K562 (cell line): ENCODE data around the gene LRRC26. TPM values are rescaled to one million over a fixed set of nuclear protein-coding genes. Genes with fewer than 3 reads are reported as not detected.

ENCODE experiments used
- HMG20B ChIP-seq: fragments of 250-450 bp; sonication (Bioruptor Pico); IDR thresholded peaks from 2 replicates; pipeline ENCODE4 v1.5.0; 2021; ENCODE audit warnings: mild to moderate bottlenecking
- SMARCE1 ChIP-seq: fragments of 450-650 bp; IDR thresholded peaks from 2 replicates; pipeline ENCODE4 v1.7.1; 2016; ENCODE audit warnings: mild to moderate bottlenecking
- TBP ChIP-seq: optimal IDR thresholded peaks from 2 replicates; pipeline ENCODE3; 2011; ENCODE audit warnings: low read depth, low read length, improper control_type of control experiment
- polyA plus RNA-seq, 8 experiments: library from polyadenylated mRNA; depleted of rRNA in 4 of 8; stranded (reverse) in 5 of 8; unstranded in 3 of 8; fragments of >200 nt; fragmentation: Nextera tagmentation in 2 of 8; fragmentation: Illumina TruSeq in 1 of 8; extraction: Ambion mirVana in 2 of 8; extraction: Trizol in 1 of 8; gene quantifications; 2 replicates each; pipeline versions ENCODE4 v1.2.1 to v1.2.3, GENCODE V29; 2011 to 2014; ENCODE audit warnings: inconsistent platforms in 1 of 8, missing spikeins in 1 of 8
- total RNA-seq, 7 experiments: library from RNA; depleted of rRNA in 6 of 7; stranded (reverse); fragments of >200 nt in 6 of 7; fragmentation: Illumina TruSeq in 2 of 7; extraction: Trizol in 2 of 7; gene quantifications; 2 replicates each; pipeline versions ENCODE4 v1.2.1 to v1.2.3, GENCODE V29; 2011 to 2021; ENCODE audit warnings: low replicate concordance in 1 of 7
- TF ChIP-seq, protein P1 (sequence below): fragments of 250-450 bp; sonication (Bioruptor Pico); IDR thresholded peaks from 2 replicates; pipeline ENCODE4 v1.4.0; 2020

The LRRC26 gene
- total and polyA plus RNA-seq, 9 of the 15 experiments (the other 6 are each of a cell fraction or from before 2014, with no cell fraction given), result not detected

DNA sequence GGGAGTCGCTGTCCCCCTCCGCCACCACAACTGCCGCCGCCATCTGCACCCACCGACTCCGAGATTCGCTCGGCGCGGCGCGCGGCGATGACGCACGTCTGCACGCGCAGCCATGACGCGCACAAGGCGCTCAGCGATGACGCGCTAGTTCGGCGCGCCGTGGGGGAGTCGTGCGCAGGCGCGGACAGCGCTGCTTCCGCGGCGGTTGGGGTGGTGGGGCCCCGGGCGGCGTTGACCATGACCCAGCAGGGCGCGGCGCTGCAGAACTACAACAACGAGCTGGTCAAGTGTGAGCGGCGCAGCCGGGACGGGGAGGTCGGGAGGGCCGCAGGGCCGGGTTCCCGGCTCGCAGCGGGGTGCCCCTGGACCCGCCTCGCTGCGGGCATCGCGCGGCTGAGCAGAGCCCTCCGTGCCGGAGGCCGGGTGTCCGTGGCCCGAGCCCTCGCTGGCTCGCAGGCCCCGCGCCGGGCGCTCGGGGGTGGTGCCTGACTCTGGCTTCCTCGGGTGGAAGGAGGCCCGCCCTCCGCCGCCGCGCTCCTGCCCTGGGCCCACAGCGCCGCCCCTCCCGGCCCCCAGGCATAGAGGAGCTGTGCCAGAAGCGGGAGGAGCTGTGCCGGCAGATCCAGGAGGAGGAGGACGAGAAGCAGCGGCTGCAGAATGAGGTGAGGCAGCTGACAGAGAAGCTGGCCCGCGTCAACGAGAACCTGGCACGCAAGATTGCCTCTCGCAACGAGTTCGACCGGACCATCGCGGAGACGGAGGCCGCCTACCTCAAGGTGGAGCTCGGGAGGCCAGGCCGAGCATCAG lies 18.8 kb upstream of the LRRC26 start, which contains the start of the genes ANAPC2 and SSNA1 (continued):
- TF ChIP-seq, protein P1, sequence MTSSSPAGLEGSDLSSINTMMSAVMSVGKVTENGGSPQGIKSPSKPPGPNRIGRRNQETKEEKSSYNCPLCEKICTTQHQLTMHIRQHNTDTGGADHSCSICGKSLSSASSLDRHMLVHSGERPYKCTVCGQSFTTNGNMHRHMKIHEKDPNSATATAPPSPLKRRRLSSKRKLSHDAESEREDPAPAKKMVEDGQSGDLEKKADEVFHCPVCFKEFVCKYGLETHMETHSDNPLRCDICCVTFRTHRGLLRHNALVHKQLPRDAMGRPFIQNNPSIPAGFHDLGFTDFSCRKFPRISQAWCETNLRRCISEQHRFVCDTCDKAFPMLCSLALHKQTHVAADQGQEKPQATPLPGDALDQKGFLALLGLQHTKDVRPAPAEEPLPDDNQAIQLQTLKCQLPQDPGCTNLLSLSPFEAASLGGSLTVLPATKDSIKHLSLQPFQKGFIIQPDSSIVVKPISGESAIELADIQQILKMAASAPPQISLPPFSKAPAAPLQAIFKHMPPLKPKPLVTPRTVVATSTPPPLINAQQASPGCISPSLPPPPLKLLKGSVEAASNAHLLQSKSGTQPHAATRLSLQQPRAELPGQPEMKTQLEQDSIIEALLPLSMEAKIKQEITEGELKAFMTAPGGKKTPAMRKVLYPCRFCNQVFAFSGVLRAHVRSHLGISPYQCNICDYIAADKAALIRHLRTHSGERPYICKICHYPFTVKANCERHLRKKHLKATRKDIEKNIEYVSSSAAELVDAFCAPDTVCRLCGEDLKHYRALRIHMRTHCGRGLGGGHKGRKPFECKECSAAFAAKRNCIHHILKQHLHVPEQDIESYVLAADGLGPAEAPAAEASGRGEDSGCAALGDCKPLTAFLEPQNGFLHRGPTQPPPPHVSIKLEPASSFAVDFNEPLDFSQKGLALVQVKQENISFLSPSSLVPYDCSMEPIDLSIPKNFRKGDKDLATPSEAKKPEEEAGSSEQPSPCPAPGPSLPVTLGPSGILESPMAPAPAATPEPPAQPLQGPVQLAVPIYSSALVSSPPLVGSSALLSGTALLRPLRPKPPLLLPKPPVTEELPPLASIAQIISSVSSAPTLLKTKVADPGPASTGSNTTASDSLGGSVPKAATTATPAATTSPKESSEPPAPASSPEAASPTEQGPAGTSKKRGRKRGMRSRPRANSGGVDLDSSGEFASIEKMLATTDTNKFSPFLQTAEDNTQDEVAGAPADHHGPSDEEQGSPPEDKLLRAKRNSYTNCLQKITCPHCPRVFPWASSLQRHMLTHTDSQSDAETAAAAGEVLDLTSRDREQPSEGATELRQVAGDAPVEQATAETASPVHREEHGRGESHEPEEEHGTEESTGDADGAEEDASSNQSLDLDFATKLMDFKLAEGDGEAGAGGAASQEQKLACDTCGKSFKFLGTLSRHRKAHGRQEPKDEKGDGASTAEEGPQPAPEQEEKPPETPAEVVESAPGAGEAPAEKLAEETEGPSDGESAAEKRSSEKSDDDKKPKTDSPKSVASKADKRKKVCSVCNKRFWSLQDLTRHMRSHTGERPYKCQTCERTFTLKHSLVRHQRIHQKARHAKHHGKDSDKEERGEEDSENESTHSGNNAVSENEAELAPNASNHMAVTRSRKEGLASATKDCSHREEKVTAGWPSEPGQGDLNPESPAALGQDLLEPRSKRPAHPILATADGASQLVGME (CRISPR knock-in tag), result no peak; the same call in 1 of the 2 replicates
- TF ChIP-seq TBP, result peak; percentile 80
- TF ChIP-seq HMG20B (CRISPR knock-in tag), result no peak
- no peak for TF ChIP-seq SMARCE1
